Left ventricle myocardium inferior (tissue), 1 donor: ENCODE measurements around the gene LTN1. TPM values are rescaled to one million over a fixed set of nuclear protein-coding genes. Genes with fewer than 3 reads are reported as not detected.

Source experiments
- DNase-seq: peaks from one replicate; pipeline ENCODE4 v3.0.0-alpha.2; 2020
- H3K27ac ChIP-seq: fragments of 200-600 bp; replicated peaks from 2 replicates; pipeline ENCODE4 v1.8.0; 2021
- H3K27me3 ChIP-seq: fragments of 200-600 bp; 2 replicates; pipeline ENCODE4 v1.8.0; 2021; ENCODE audit warnings: low read depth
- H3K36me3 ChIP-seq: fragments of 200-600 bp; 2 replicates; pipeline ENCODE4 v1.8.0; 2021
- H3K4me1 ChIP-seq: fragments of 200-600 bp; 2 replicates; pipeline ENCODE4 v1.8.0; 2021
- H3K4me3 ChIP-seq: fragments of 200-600 bp; 2 replicates; pipeline ENCODE4 v1.8.0; 2021; ENCODE audit warnings: mild to moderate bottlenecking, moderate library complexity
- H3K9me3 ChIP-seq: fragments of 200-600 bp; replicated peaks from 2 replicates; pipeline ENCODE4 v1.8.0; 2021
- CTCF ChIP-seq: fragments of 200-600 bp; IDR thresholded peaks from 2 replicates; pipeline ENCODE4 v1.8.0; 2021; ENCODE audit warnings: antibody characterized with exemption, mild to moderate bottlenecking, borderline replicate concordance
- intact Hi-C: fragments of 100-400 bp; cut with micrococcal nuclease; formaldehyde crosslinking; loops from one replicate; pipeline ENCODE4 v1.11.0; 2022
- long read RNA-seq: library from polyadenylated mRNA; unstranded; transcript quantifications from one replicate; pipeline ENCODE4 v2.0.0, GENCODE V29; 2021
- total RNA-seq: library from RNA; stranded (reverse); fragmentation: NEBNext Ultra II Directional; extraction: Animal tissue kit (Norgen Biotek cat#: 25700); gene quantifications from one replicate; pipeline ENCODE4 v1.2.1, GENCODE V29; 2021
- donor health status: DM: no; HTN: yes; CAD: no; lungs with severe emphysema.

Gene LTN1
- 16.6 TPM for total RNA-seq
- long read RNA-seq, full-length matches to known transcripts: 1 of 11 reads
- long read RNA-seq, partial matches to known transcripts: 4 of 11 reads
- long read RNA-seq, other reads (novel, unspliced or antisense): 6 of 11 reads

- intact Hi-C loops: no loop called here
- no peaks in the 10 kb centered on the region for H3K9me3 ChIP-seq
- H3K4me3 ChIP-seq: peak within 1 kb of the TSS; percentile 73
- TF ChIP-seq CTCF: peak; percentile 28
- peaks cover 3% of the 10 kb centered on the region for H3K36me3 ChIP-seq
- no peaks in the 10 kb centered on the region for H3K27me3 ChIP-seq
- peak; percentile 98 for DNase-seq
- peaks cover 36% of the 10 kb centered on the region for H3K4me1 ChIP-seq
- peak within 1 kb of the TSS; percentile 92 for H3K27ac ChIP-seq
Observed at GRCh38 chr21:28992526-28993292, at the start of gene LTN1. Gene LTN1, minus strand, starts transcription at chr21:28992877. Its CDS starts 72 bp downstream, at chr21:28992805.

- no peak for DNase-seq
- intact Hi-C loops: no loop called here
- H3K27ac ChIP-seq: no peak overlapping the region
- H3K4me3 ChIP-seq: no peak overlapping the region
- no peaks in the 10 kb centered on the region for H3K27me3 ChIP-seq
- no peak for TF ChIP-seq CTCF
- no peaks in the 10 kb centered on the region for H3K9me3 ChIP-seq
- no peaks in the 10 kb centered on the region for H3K4me1 ChIP-seq
- H3K36me3 ChIP-seq: peaks cover 96% of the 10 kb centered on the region
Observed at GRCh38 chr21:29034678-29035077, 42.0 kb upstream of the LTN1 start.

GRCh38 chr21:29033871-29034270 lies 41.2 kb upstream of the LTN1 start:
- Histone ChIP-seq H3K9me3 (no peaks in the 10 kb centered on the region), H3K4me3 (no peak overlapping the region), H3K4me1 (no peaks in the 10 kb centered on the region), H3K36me3 (peaks cover 96% of the 10 kb centered on the region), H3K27ac (no peak overlapping the region), H3K27me3 (no peaks in the 10 kb centered on the region)
- no peak for TF ChIP-seq CTCF
- intact Hi-C loops: no loop called here
- no peak for DNase-seq

- no peak for TF ChIP-seq CTCF
- Histone ChIP-seq H3K36me3 (peaks cover 96% of the 10 kb centered on the region), H3K4me3 (no peak overlapping the region), H3K9me3 (no peaks in the 10 kb centered on the region), H3K27me3 (no peaks in the 10 kb centered on the region), H3K4me1 (no peaks in the 10 kb centered on the region), H3K27ac (no peak overlapping the region)
- intact Hi-C loops: no loop called here
- no peak for DNase-seq
Observed at GRCh38 chr21:29033301-29033700, 40.6 kb upstream of the LTN1 start.

- DNase-seq: no peak
- Histone ChIP-seq H3K9me3 (no peaks in the 10 kb centered on the region), H3K27me3 (no peaks in the 10 kb centered on the region), H3K36me3 (peaks cover 75% of the 10 kb centered on the region), H3K4me3 (no peak overlapping the region), H3K27ac (no peak overlapping the region), H3K4me1 (peaks cover 19% of the 10 kb centered on the region)
- no peak for TF ChIP-seq CTCF
- intact Hi-C loops: no loop called here
Observed at GRCh38 chr21:29030909-29031308, 38.2 kb upstream of the LTN1 start.
